ENCODE data around the gene CLSTN1.

The CLSTN1 gene

GRCh38 chr1:9688599-9688998 is 135.2 kb downstream of the CLSTN1 start:
- DNase-seq (ENCODE audit: low read depth in 4 of 4, low spot score in 1 of 4), result no peak

- no peak for DNase-seq (ENCODE audit: low read depth in 4 of 4, low spot score in 1 of 4)
Measured at GRCh38 chr1:9687874-9688582, 135.7 kb downstream of the CLSTN1 start.

DNA sequence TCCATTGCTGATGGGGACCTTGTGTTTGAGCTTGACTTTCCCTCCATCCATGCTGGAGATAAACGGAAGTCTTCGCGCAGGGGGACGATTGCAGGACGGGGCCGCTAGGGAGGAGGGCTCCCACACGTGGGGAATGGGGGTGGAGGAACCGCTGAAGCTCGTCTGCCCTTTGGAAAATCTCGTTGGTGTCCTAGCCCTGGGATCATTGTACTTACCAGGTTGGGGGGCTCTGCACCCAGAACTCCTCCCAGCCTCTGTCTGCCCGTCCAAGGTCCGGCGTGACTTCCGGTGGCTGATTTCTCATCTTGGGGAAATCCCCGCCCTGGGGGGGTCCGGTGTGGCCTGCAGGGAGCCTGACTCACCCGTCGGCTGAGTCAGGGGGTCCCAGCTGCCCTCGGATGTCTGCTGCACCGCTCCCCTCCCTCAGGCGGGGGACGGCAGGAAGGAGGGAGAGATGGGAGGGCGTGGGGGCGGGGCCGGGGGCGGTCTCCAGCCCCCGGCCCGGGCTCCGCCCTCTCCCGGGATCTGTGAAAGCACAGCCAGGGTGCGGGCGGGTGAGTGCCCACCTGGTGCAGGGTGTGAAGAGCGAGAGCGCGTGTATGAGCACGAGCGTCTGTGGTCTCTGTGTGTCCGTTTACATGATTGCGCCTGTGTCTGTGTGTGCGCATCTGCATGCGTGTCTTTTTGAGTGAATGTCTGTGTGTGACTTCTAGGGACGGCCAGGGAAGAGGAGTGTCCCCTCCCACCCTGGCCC is 136.5 kb downstream of the CLSTN1 start:
- DNase-seq (ENCODE audit: low read depth in 4 of 4, low spot score in 1 of 4), result peak in 3 of 4 experiments; percentile 33 to 54 (median 45)

- DNase-seq (ENCODE audit: low read depth in 4 of 4, low spot score in 1 of 4), result no peak
Measured at GRCh38 chr1:9684801-9685200, 139.0 kb downstream of the CLSTN1 start.

DNA sequence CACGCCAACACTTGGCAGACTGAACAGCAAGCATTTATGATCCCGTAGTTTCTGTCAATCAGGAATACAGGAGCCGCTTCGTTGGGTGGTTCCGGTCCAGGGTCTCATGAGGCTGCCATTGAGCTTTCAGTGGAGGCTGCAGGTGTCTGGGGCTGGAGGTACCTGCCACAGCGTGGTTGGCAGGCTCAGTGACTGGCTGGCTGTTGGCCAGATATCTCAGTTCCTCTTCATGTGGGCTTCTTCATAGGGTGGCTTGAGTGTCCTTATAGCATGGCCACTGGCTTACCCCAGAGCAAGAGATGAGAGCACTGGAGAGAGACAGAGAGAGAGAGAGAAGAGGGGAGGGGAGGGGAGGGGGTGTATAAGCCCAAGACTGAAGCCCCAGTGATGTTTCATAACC is 142.9 kb downstream of the CLSTN1 start:
- no peak for DNase-seq (ENCODE audit: low read depth in 4 of 4, low spot score in 1 of 4)

GRCh38 chr1:9680091-9680490 is 143.7 kb downstream of the CLSTN1 start:
- no peak for DNase-seq (ENCODE audit: low read depth in 4 of 4, low spot score in 1 of 4)
